ENCODE data around the gene SPDYE2B.
"Not testable (repeated sequence)": the region's sequence is repeated elsewhere in the genome, so short reads cannot be mapped to it uniquely, and the experiment has no call there.

Gene SPDYE2B

GRCh38 chr7:102613575-102614345, 36.4 kb upstream of the SPDYE2B start:
- H3K18ac ChIP-seq (ENCODE audit: low read length); H2BK5ac ChIP-seq (ENCODE audit: low read depth, low read length, poor library complexity); H3K4me2 ChIP-seq (ENCODE audit: low read length); H2AFZ ChIP-seq (ENCODE audit: insufficient read depth, low read length, poor library complexity); H3K14ac ChIP-seq (ENCODE audit: low read length); H3K79me2 ChIP-seq (ENCODE audit: control insufficient read depth, insufficient read depth, low read length, poor library complexity); H2BK12ac ChIP-seq (ENCODE audit: low read length); H4K12ac ChIP-seq (ENCODE audit: low read depth, low read length); H3K79me1 ChIP-seq (ENCODE audit: low read length); H3K4me3 ChIP-seq (ENCODE audit: low read depth, low read length); DNase-seq; H2BK120ac ChIP-seq (ENCODE audit: insufficient read depth, low read length, poor library complexity); H4K91ac ChIP-seq (ENCODE audit: low read depth, low read length); H2AK5ac ChIP-seq (ENCODE audit: low read length); H3K4me1 ChIP-seq (ENCODE audit: control insufficient read depth in 1 of 2, insufficient read depth in 2 of 2, low read length in 2 of 2); H3K9me3 ChIP-seq (ENCODE audit: insufficient read depth, low read depth, low read length); H3K9ac ChIP-seq (ENCODE audit: low read length); H3K27ac ChIP-seq (ENCODE audit: low read depth, low read length); H4K8ac ChIP-seq (ENCODE audit: low read depth, low read length); H3K36me3 ChIP-seq (ENCODE audit: control insufficient read depth in 1 of 2, insufficient read depth in 2 of 2, low read length in 2 of 2); H3K23ac ChIP-seq (ENCODE audit: low read length); H3K27me3 ChIP-seq (ENCODE audit: insufficient read depth, low read length); H3K4ac ChIP-seq (ENCODE audit: low read depth, low read length): not testable (repeated sequence)
- no CpG with 5 or more reads among the region's 15 CpGs for WGBS (ENCODE audit: extremely low coverage, insufficient coverage, insufficient read length)

- H2AK5ac ChIP-seq (ENCODE audit: low read length); H2BK120ac ChIP-seq (ENCODE audit: insufficient read depth, low read length, poor library complexity); H2AFZ ChIP-seq (ENCODE audit: insufficient read depth, low read length, poor library complexity); H3K4me3 ChIP-seq (ENCODE audit: low read depth, low read length); DNase-seq; H3K23ac ChIP-seq (ENCODE audit: low read length); H3K18ac ChIP-seq (ENCODE audit: low read length); H3K27ac ChIP-seq (ENCODE audit: low read depth, low read length); H4K91ac ChIP-seq (ENCODE audit: low read depth, low read length); H3K79me2 ChIP-seq (ENCODE audit: control insufficient read depth, insufficient read depth, low read length, poor library complexity); H3K36me3 ChIP-seq (ENCODE audit: control insufficient read depth in 1 of 2, insufficient read depth in 2 of 2, low read length in 2 of 2); H3K4ac ChIP-seq (ENCODE audit: low read depth, low read length); H4K8ac ChIP-seq (ENCODE audit: low read depth, low read length); H3K79me1 ChIP-seq (ENCODE audit: low read length); H3K14ac ChIP-seq (ENCODE audit: low read length); H3K4me1 ChIP-seq (ENCODE audit: control insufficient read depth in 1 of 2, insufficient read depth in 2 of 2, low read length in 2 of 2); H3K4me2 ChIP-seq (ENCODE audit: low read length); H3K9ac ChIP-seq (ENCODE audit: low read length); H4K12ac ChIP-seq (ENCODE audit: low read depth, low read length); H3K27me3 ChIP-seq (ENCODE audit: insufficient read depth, low read length); H2BK12ac ChIP-seq (ENCODE audit: low read length); H3K9me3 ChIP-seq (ENCODE audit: insufficient read depth, low read depth, low read length); H2BK5ac ChIP-seq (ENCODE audit: low read depth, low read length, poor library complexity): not testable (repeated sequence)
- WGBS (ENCODE audit: extremely low coverage, insufficient coverage, insufficient read length): no CpG with 5 or more reads among the region's 4 CpGs
Observed at GRCh38 chr7:102614346-102614697, 35.8 kb upstream of the SPDYE2B start.

GRCh38 chr7:102614873-102615272, 35.2 kb upstream of the SPDYE2B start:
- not testable (repeated sequence) for H3K79me1 ChIP-seq (ENCODE audit: low read length); DNase-seq; H4K91ac ChIP-seq (ENCODE audit: low read depth, low read length); H3K23ac ChIP-seq (ENCODE audit: low read length); H4K8ac ChIP-seq (ENCODE audit: low read depth, low read length); H3K79me2 ChIP-seq (ENCODE audit: control insufficient read depth, insufficient read depth, low read length, poor library complexity); H2AFZ ChIP-seq (ENCODE audit: insufficient read depth, low read length, poor library complexity); H3K18ac ChIP-seq (ENCODE audit: low read length); H3K27me3 ChIP-seq (ENCODE audit: insufficient read depth, low read length); H3K9ac ChIP-seq (ENCODE audit: low read length); H2BK12ac ChIP-seq (ENCODE audit: low read length); H3K4me3 ChIP-seq (ENCODE audit: low read depth, low read length); H2BK5ac ChIP-seq (ENCODE audit: low read depth, low read length, poor library complexity); H3K4me2 ChIP-seq (ENCODE audit: low read length); H3K36me3 ChIP-seq (ENCODE audit: control insufficient read depth in 1 of 2, insufficient read depth in 2 of 2, low read length in 2 of 2); H3K9me3 ChIP-seq (ENCODE audit: insufficient read depth, low read depth, low read length); H2BK120ac ChIP-seq (ENCODE audit: insufficient read depth, low read length, poor library complexity); H3K4ac ChIP-seq (ENCODE audit: low read depth, low read length); H2AK5ac ChIP-seq (ENCODE audit: low read length); H3K4me1 ChIP-seq (ENCODE audit: control insufficient read depth in 1 of 2, insufficient read depth in 2 of 2, low read length in 2 of 2); H3K27ac ChIP-seq (ENCODE audit: low read depth, low read length); H4K12ac ChIP-seq (ENCODE audit: low read depth, low read length); H3K14ac ChIP-seq (ENCODE audit: low read length)
- WGBS (ENCODE audit: extremely low coverage, insufficient coverage, insufficient read length): no CpG with 5 or more reads among the region's 3 CpGs

GRCh38 chr7:102615930-102616329, 34.2 kb upstream of the SPDYE2B start:
- H3K27me3 ChIP-seq (ENCODE audit: insufficient read depth, low read length); H2BK120ac ChIP-seq (ENCODE audit: insufficient read depth, low read length, poor library complexity): not testable (repeated sequence)

More at GRCh38 chr7:102615930-102616329, 34.2 kb upstream of the SPDYE2B start:
- H3K9me3 ChIP-seq (ENCODE audit: insufficient read depth, low read depth, low read length); H3K27ac ChIP-seq (ENCODE audit: low read depth, low read length); H3K4me2 ChIP-seq (ENCODE audit: low read length); H3K4ac ChIP-seq (ENCODE audit: low read depth, low read length); H2BK5ac ChIP-seq (ENCODE audit: low read depth, low read length, poor library complexity); H4K91ac ChIP-seq (ENCODE audit: low read depth, low read length); H3K79me1 ChIP-seq (ENCODE audit: low read length); H3K4me1 ChIP-seq (ENCODE audit: control insufficient read depth in 1 of 2, insufficient read depth in 2 of 2, low read length in 2 of 2); H3K79me2 ChIP-seq (ENCODE audit: control insufficient read depth, insufficient read depth, low read length, poor library complexity); H2BK12ac ChIP-seq (ENCODE audit: low read length); DNase-seq; H3K18ac ChIP-seq (ENCODE audit: low read length); H3K9ac ChIP-seq (ENCODE audit: low read length); H4K8ac ChIP-seq (ENCODE audit: low read depth, low read length); H2AK5ac ChIP-seq (ENCODE audit: low read length); H3K14ac ChIP-seq (ENCODE audit: low read length); H4K12ac ChIP-seq (ENCODE audit: low read depth, low read length); H3K36me3 ChIP-seq (ENCODE audit: control insufficient read depth in 1 of 2, insufficient read depth in 2 of 2, low read length in 2 of 2); H3K23ac ChIP-seq (ENCODE audit: low read length); H2AFZ ChIP-seq (ENCODE audit: insufficient read depth, low read length, poor library complexity); H3K4me3 ChIP-seq (ENCODE audit: low read depth, low read length): not testable (repeated sequence)
- WGBS (ENCODE audit: extremely low coverage, insufficient coverage, insufficient read length): no CpG with 5 or more reads among the region's 10 CpGs

Measured in trophoblast cell (in vitro differentiated cells and primary cell).